ENCODE results near the gene CHIC2.

GRCh38 chr4:54017308-54017707 is 47.1 kb downstream of the CHIC2 start:
- TF ChIP-seq CTCF (conservative IDR thresholded peaks at IDR 0.05 in 1 of 2, IDR thresholded peaks at IDR 0.05 in 1 of 2; ENCODE audit: low read depth in 1 of 2, low read length in 2 of 2), result no peak
- no peak for TF ChIP-seq EZH2 (IDR thresholded peaks at IDR 0.05; ENCODE audit: low read length, missing control alignments)

Data from fibroblast of lung (primary cell).